CD4-positive, alpha-beta T cell treated with Interferon gamma for 1 hour (primary cell): Measurements from ENCODE around the gene ZNF516.

Experiments used
- DNase-seq: peaks from one replicate; pipeline ENCODE4 v3.0.0-alpha.2; 2020

ZNF516 gene

DNA sequence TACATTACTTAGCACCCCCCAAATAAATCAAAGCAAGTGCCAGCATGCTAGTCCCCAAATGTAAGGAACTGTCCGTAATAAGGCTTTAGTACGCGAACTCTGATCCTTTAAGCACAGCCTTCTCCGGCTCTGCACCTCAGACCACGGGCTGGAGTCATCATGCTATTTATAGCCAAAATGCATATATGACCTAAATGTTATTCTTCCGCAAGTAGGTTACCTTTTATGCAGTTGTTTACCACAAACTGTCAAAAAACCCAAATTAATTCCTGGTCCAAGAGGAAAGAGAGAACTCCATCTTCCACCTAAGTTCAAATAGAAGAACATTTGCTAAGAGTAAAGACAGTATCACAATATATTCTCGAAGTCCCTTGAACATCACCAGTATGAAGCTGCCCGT lies 42.7 kb downstream of the ZNF516 start:
- no peak for DNase-seq

- DNase-seq: no peak
Measured at GRCh38 chr18:76451396-76452331, 43.4 kb downstream of the ZNF516 start.

DNA sequence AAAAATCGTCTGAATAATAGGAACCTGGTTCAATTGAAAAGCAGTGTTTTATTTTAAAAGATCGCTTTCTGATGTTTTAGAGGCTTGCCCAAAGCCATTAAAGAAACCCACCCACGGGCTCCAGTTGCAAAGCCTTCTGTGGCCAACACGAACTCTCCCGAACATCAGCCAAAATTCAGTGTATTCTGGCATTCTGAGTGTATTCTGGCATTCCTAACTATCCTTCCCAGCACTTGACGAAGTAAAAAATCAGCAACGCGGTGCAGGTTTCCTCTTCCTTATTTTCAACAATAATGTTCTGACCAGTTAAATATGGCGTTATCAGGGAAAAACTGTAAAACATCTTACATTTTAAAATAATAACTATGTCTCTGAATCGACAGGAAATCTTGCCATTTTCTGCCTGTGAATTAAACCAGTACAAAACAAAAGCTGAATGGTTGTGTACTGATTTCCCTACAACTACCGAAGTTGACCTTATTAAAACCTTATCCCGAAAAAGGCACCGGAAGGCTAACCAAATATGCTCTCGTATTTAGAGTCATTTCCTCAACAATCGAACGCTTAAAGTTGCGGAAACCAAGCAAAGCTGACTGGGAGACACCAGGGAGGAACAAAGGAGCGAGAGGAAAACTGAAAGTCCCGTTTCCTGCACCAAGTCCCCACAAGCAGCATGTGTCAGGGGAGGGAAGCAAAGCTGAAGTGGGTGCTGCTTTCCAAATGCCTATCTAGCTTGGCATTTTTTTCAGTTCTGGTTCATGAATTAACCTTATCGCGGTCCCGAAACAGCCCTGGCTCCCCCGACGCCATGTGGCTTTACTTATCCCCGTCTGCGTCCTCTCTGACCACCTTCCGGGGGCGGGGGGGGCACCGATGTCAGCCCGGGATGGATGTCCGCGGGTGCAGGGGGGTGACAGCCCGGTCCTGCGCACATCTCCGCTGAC lies 44.3 kb downstream of the ZNF516 start:
- no peak for DNase-seq

DNA sequence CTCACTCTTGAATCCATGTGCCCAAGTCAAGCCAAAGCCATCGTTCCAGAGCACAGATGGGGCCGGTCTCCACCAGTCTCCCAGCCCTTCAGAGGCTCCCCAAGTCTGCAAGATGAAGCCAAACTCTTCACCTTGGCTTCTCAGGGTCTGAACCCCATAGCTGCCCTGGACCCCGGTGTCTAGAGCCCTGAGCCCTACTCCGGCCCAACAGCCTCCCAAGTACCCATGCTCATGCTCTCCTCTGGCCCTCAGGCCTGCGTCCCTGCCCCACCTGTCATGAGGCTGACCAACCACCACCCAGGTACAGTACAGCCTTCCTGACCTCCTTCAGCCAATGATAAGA lies 46.0 kb downstream of the ZNF516 start:
- no peak for DNase-seq

DNA sequence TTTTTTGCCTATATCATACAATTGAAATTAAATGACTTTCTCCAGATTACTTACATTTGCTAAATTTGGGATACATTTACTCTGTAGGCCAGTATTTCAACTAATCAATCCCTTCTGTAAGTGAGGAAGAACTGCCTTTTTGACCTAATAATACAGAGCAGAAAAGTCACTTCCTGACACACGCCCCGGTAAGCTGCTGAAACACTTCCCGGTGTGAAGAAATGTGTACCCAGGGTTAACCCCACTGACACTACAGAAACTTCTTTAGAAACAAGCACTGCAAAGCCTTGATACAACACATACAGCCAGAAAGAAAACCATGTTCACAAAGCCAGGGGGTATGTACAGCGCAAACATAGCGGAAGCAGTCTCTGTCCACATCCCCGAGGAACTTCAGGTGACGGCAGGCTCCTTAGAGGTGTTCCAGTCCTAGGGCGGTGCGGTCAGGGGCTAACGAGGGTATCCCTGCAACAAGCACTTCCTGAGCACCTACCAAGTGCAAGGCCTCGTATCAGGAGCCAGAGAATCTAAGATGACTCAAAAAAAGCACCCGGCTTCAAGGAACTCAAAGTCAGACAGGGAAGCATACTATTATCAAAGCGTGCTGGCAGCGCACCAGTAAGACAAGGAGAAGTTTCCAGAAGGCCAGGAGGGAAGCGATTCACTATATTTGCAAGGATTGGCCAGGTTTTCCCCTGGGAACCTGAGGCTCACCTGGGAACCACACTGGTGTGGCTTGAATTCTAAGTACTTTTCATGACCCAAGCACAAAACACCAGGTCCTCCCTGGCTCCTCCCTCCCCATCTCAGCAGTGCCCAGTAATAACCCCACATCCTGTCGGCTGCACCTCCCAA lies 46.6 kb downstream of the ZNF516 start:
- DNase-seq: no peak

DNA sequence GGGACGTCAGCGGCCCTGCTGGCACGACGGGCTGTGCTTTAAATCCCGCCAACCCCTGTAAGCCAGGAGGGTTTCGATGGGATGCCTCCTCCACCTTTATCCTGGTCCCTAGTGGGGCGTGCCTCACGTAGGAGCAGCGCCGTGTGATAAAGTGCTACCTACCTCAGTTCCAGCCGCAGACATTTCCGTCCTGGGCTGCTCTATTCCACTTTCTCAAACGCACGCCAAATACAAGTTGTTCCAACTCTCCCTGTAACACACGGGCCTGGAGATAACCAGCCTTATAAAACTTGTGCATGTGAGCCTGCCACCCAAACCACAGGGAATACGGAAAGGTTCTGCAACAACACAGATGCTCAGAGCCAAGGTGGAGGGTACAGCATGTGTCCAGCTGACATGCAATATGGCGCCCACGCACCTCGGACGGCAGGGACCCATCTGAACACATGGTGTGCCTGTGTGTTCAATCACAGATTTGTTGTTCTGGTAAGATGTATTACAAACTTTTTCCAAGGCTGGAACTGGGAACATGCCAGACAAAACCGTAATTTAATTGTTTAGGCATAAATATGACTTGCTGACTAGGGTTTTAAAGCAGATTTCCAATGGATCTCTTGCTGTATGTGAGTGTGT lies 47.7 kb downstream of the ZNF516 start:
- DNase-seq: no peak

DNA sequence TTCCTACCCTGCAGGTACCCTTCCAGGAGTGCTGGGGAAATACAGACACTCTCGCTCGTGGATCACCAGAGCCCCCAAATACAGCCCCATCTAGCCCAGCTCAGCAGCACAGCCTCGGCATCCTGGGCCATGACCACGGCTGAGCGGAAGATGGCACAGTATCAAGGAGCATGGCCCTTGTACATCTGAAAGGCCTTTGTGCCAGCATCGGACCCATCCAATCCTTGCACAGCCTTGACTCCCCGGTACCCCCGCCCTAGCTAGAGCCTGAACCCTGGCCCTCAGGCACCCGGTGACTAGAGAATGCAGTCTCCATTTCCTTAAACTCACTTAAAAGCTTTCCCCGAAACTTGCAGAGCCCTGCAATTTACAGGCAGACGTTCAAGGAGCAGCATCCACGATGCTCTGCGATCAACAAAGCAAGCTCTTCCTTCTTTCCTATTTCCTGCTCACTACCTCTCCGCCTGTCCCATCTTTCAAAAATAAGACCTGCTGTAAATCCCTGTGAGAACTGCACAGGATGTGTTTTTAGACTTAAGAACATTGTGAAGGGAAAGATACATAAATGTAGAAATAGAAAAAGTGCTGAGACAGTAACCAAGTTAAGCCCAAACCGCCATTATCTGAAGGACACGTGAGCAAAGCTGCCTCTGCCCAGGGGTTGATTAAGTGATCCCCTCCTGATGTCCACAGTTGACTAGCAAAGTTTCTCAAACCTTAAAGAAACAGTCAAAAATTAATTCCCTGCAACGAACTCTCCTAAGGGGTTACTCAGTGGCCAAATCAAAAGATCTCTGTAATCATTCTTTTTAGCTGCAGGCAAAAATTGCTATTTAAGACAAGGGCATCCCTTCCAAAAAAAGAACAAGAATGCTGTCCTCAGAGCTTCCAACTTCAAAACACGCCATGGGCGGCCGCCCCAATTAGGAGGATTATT lies 48.5 kb downstream of the ZNF516 start:
- DNase-seq: no peak

- DNase-seq: no peak
Measured at GRCh38 chr18:76445741-76446232, 49.3 kb downstream of the ZNF516 start.

DNA sequence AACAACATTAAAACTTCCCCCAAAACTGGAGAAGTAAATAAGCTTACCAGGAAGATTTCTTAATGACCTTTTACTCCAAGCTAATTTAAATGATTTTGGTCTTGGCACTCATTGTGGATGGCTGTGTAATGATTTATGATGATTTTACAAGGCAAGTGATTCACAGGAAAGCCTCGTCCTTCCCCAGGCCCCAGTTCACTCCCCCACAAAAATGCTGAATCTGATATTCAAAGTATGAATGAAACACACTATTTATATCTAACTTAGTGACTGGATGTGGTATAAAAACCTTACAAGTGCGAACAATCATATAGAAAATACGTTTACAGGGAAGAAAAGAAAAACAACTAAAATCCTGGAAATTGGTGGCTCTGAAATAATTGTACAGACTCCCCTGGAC lies 49.8 kb downstream of the ZNF516 start:
- DNase-seq: no peak

DNA sequence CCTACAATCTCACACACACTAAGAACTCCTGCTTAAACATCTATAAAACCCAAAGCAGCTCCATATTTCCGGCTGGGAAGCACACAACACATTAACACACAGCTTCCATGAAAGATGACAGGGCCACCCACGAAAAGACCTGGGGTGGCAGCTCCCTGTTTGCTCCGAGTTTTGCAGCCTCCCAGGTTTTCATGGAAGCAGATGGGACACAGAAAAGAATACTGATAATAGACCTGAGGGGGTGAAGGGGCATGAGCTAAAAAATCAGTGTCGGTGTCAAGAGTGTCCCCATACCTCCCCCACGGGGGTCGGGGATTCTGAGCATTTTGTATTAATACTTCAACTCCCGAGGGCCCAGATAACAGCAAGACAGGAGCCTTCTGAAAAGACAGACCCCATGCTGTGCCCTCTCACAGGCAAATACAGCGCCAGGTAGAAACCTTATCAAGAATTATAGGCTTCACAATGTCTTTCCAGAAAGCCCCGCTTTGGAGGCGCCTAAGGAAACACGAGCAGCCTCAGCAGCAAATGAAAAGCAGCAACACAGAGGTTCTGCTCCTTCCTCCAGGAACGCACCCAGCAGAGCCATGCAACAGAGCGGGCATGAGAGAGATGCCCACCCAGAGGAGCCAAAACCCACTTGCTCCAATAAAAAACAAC lies 50.5 kb downstream of the ZNF516 start:
- no peak for DNase-seq

DNA sequence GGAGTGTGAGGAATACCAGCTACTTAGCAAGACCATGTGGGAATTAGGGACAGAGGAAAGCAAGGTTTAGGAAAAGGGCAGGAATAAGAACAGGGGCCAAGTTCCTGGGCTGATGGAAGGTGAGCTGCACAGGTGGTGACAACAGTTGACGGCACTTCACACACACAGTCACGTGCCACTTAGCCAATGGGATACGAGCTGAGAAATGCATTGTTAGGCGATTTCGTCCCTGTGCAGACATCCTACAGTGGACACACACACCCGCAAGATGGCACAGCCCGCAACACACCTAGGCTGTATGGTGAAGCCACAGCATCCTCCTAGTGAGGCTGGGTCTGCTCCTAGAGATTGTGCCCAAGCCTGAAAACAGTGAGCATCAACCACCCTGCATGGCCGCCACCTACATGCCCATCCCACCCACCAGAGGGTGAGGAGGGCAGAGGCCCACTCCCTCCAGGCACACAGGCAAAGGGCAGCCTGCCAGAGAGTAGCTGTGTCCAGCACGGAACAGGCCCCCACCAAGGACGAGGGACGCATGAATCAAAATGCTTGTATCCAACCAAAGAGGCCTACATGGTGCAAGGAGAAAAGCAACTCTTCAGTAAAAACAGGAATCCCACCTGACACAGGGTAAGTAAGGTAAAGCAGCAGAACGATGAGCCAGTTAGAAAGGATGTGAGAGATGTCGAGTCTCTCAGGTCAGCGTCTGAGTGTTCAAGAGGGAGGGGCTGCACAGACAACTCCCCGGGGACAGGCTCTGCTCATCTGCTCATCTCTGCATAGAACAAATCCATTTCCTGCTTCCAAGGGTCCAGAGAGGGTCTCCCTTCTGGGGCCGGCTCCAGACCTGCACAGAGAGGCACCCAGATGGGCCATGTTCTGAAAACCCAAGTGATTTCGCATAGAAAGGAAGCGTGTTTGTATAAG lies 51.3 kb downstream of the ZNF516 start:
- no peak for DNase-seq

DNA sequence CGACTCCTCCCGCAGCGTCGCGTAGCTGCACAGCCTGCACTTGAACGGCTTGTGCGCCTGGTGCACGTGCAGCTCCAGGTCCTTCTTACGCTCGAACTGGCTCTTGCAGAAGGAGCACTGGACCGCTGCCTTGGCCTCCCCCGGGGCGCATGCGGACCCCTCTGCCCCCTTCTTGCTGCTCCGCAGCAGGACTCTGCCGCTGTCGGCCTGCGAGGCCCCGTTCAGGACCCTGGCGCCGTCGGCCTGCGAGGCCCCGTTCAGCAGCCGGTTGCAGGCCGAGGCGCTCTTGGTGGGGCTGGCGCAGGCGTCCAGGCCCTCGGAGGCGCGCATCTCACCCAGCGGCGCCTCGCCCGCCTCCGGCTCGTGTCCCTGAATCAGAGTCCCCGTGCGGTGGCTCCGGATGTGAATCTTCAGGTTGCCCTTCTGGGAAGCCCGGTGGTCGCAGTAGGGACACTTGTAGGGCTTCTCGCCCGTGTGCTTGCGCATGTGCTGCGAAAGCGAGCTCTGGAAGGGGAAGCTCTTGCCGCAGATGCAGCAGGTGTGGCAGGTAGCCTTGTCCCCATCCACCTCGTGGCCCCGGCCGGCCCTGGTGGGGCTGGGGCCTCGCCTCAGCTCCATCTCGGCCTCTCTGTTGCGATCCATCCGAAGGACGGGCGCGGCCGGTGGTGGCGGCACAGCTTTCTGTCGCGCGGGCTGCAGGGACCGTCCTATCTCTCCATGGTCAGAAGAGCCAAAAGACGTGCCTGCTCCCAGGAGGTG lies 52.5 kb downstream of the ZNF516 start:
- DNase-seq: no peak

- DNase-seq: no peak
Measured at GRCh38 chr18:76441668-76442412, 53.2 kb downstream of the ZNF516 start.

DNA sequence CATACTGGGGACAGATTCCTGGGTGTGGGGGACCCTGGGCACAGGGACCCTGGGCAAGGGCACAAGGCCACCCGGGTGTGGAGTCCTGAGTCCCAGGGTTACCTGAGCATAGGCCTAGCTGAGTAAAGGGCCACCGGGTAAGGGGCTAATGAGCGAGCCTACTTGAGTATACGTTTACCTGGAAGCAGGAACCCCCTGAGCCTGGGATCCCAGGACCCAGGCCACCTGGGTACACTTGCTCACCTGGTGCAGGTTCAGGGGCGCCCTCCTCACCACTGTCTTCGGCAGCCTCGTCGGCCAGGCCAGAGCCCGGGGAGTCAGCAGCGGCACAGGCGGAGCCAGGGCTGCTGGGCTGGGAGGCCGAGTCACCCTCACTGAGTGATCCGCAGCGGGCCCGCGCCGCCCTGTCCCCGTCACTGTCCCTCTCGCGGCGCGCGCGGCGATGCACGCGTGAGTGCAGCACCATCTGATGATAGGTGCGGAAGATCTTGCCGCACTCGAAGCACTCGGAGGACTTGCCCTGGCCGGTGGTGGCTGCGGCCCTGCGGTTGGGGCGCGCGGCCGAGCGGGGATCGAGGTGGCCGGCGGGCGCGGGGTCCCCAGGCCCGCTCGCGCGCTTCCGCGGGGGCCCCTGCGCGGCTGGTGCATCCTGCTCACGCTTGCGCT lies 53.9 kb downstream of the ZNF516 start:
- no peak for DNase-seq

DNA sequence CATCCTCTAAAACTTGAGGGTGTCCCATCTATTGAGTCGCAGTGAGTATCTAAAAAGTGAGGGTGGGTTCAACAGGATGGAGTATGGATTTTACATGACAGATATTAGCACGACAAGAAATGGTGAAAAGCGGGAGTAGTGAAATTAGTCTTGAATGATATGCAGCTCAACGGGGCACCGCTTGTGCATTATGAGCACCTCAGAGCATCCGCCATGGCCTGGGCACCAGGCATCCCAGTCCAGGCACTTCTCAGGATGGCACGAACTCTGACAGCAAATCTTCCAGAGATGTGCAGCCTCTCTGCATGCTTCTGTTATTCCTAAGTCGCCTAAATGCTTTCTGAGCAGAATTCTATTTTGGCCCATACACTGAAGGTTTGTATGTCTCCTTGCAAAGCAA lies 57.1 kb downstream of the ZNF516 start:
- DNase-seq: no peak

GRCh38 chr18:76437011-76437410 lies 58.0 kb downstream of the ZNF516 start:
- no peak for DNase-seq

DNA sequence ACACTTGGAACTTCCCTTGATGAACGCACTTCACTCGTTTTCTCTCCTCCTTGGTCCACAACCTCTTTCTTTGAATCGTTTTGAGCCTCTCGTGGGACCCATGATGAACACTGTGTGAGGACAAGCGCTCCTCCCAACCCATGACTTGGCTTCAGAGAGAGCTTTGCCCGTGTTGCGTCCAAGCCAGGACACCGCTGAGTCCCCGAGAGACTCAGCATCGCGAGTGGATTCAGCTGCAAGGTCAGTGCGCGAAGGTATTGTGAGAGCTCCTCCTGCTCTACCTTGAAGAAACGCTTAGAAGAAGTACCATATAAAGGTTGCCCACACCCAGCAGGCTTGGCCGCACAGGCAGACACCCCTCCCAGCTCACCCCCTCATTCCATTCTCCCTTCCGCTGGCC lies 58.7 kb downstream of the ZNF516 start:
- DNase-seq: no peak
